Nephron (organoid): Measurements from ENCODE around the gene DOCK9.

ENCODE experiments used
- H3K27ac Mint-ChIP-seq, 3 experiments: 2 replicates each; pipeline ENCODE4 v1.8.0; 2020; ENCODE audit warnings: mixed read lengths in 3 of 3, mild to moderate bottlenecking in 2 of 3, moderate library complexity in 1 of 3
- H3K27me3 Mint-ChIP-seq: 2 replicates; pipeline ENCODE4 v1.8.0; 2021; ENCODE audit warnings: low read depth, mild to moderate bottlenecking, moderate library complexity, mixed read lengths
- H3K36me3 Mint-ChIP-seq: 2 replicates; pipeline ENCODE4 v1.8.0; 2020; ENCODE audit warnings: low read depth, mixed read lengths
- H3K4me1 Mint-ChIP-seq: 2 replicates; pipeline ENCODE4 v1.8.0; 2020; ENCODE audit warnings: mixed read lengths
- H3K4me3 Mint-ChIP-seq, 3 experiments: 2 replicates each; pipeline ENCODE4 v1.8.0; 2020; ENCODE audit warnings: mild to moderate bottlenecking in 3 of 3, mixed read lengths in 3 of 3, moderate library complexity in 2 of 3
- H3K9me3 Mint-ChIP-seq: 2 replicates; pipeline ENCODE4 v1.8.0; 2020; ENCODE audit warnings: mixed read lengths
- TF ChIP-seq, protein P1 (sequence below), 3 experiments: fragments of 200-600 bp; sonication (generic); IDR thresholded peaks; one replicate each; pipeline ENCODE4 v1.5.0; 2021; ENCODE audit warnings: antibody characterized with exemption in 3 of 3; ENCODE audit not compliant: unreplicated experiment in 3 of 3

Gene DOCK9

DNA sequence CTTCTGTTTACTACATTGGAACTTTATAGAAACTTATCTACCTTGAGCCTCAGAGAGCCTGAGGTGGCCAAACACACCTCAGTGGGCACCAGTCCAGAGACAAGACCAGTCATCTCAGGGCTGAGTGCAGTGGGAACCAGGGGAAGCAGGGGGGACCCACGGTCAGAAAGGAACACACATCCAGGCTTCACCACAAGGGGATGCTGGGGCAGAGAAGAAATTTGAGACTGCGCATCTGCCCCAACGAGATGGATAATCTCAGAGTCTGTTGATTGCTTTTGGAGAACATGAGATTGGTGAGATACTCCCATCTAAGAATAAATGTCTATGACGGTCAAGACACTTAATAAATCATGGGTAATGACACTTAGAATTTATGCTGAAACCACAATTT lies 98.7 kb downstream of the DOCK9 start:
- TF ChIP-seq, protein P1, sequence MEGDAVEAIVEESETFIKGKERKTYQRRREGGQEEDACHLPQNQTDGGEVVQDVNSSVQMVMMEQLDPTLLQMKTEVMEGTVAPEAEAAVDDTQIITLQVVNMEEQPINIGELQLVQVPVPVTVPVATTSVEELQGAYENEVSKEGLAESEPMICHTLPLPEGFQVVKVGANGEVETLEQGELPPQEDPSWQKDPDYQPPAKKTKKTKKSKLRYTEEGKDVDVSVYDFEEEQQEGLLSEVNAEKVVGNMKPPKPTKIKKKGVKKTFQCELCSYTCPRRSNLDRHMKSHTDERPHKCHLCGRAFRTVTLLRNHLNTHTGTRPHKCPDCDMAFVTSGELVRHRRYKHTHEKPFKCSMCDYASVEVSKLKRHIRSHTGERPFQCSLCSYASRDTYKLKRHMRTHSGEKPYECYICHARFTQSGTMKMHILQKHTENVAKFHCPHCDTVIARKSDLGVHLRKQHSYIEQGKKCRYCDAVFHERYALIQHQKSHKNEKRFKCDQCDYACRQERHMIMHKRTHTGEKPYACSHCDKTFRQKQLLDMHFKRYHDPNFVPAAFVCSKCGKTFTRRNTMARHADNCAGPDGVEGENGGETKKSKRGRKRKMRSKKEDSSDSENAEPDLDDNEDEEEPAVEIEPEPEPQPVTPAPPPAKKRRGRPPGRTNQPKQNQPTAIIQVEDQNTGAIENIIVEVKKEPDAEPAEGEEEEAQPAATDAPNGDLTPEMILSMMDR (IDR thresholded peaks at IDR 0.05; ENCODE audit: unreplicated experiment in 3 of 3): no peak
- Mint-ChIP-seq H3K27me3 (no peaks in the 10 kb centered on the region), H3K4me3 (no peak overlapping the region), H3K4me1 (peaks cover 56% of the 10 kb centered on the region), H3K27ac (peak overlapping the region in 2 of 3 experiments; percentile 12 to 75), H3K36me3 (peaks cover 51% of the 10 kb centered on the region), H3K9me3 (peaks cover 5% of the 10 kb centered on the region)

GRCh38 chr13:98878486-98879126 lies 99.3 kb downstream of the DOCK9 start:
- peaks cover 56% of the 10 kb centered on the region for H3K36me3 Mint-ChIP-seq
- H3K27ac Mint-ChIP-seq: peak overlapping the region in 2 of 3 experiments; percentile 12 to 75
- peaks cover 52% of the 10 kb centered on the region for H3K4me1 Mint-ChIP-seq
- TF ChIP-seq, protein P1 (IDR thresholded peaks at IDR 0.05; ENCODE audit: unreplicated experiment in 3 of 3): no peak
- H3K9me3 Mint-ChIP-seq: peaks cover 5% of the 10 kb centered on the region
- no peak overlapping the region for H3K4me3 Mint-ChIP-seq
- H3K27me3 Mint-ChIP-seq: no peaks in the 10 kb centered on the region

GRCh38 chr13:98877936-98878335 lies 99.9 kb downstream of the DOCK9 start:
- TF ChIP-seq, protein P1 (IDR thresholded peaks at IDR 0.05; ENCODE audit: unreplicated experiment in 3 of 3): no peak
- peaks cover 51% of the 10 kb centered on the region for H3K4me1 Mint-ChIP-seq
- H3K27ac Mint-ChIP-seq: peak overlapping the region in 1 of 3 experiments; percentile 75
- peaks cover 58% of the 10 kb centered on the region for H3K36me3 Mint-ChIP-seq
- no peak overlapping the region for H3K4me3 Mint-ChIP-seq
- no peaks in the 10 kb centered on the region for H3K27me3 Mint-ChIP-seq
- peaks cover 10% of the 10 kb centered on the region for H3K9me3 Mint-ChIP-seq

DNA sequence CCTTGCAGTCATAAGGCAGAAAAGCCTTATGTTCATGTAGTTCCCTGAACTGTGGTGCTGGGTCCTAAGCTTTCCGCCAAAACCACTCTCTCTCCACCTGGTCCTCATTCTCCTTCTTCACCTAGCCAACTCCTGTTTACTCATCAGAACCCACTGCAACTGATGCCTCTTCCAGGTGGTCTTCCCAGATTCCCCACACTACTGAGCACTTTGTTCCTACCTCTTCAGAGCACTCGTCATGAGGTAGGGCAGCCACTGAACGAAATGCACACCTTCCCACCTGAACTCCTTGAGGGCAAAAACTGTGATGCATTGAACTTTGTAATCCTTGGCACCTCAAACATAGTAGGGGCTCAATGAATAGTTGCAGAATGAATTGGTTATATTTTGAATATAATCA lies 100.4 kb downstream of the DOCK9 start:
- no peaks in the 10 kb centered on the region for H3K27me3 Mint-ChIP-seq
- H3K4me3 Mint-ChIP-seq: no peak overlapping the region
- TF ChIP-seq, protein P1 (IDR thresholded peaks at IDR 0.05; ENCODE audit: unreplicated experiment in 3 of 3): no peak
- peak overlapping the region in 2 of 3 experiments; percentile 8 to 75 for H3K27ac Mint-ChIP-seq
- H3K4me1 Mint-ChIP-seq: peaks cover 46% of the 10 kb centered on the region
- peaks cover 10% of the 10 kb centered on the region for H3K9me3 Mint-ChIP-seq
- peaks cover 59% of the 10 kb centered on the region for H3K36me3 Mint-ChIP-seq

GRCh38 chr13:98875146-98875729 lies 102.6 kb downstream of the DOCK9 start:
- peaks cover 29% of the 10 kb centered on the region for H3K4me1 Mint-ChIP-seq
- TF ChIP-seq, protein P1 (IDR thresholded peaks at IDR 0.05; ENCODE audit: unreplicated experiment in 3 of 3): no peak

GRCh38 chr13:98874029-98874397 lies 103.9 kb downstream of the DOCK9 start:
- no peaks in the 10 kb centered on the region for H3K27me3 Mint-ChIP-seq
- H3K4me1 Mint-ChIP-seq: peaks cover 17% of the 10 kb centered on the region
- no peak overlapping the region for H3K27ac Mint-ChIP-seq
- H3K36me3 Mint-ChIP-seq: peaks cover 55% of the 10 kb centered on the region
- H3K9me3 Mint-ChIP-seq: peaks cover 10% of the 10 kb centered on the region
- TF ChIP-seq, protein P1 (IDR thresholded peaks at IDR 0.05; ENCODE audit: unreplicated experiment in 3 of 3): no peak
- no peak overlapping the region for H3K4me3 Mint-ChIP-seq

More at GRCh38 chr13:98875146-98875729, 102.6 kb downstream of the DOCK9 start:
- no peak overlapping the region for H3K4me3 Mint-ChIP-seq
- peaks cover 10% of the 10 kb centered on the region for H3K9me3 Mint-ChIP-seq
- H3K27me3 Mint-ChIP-seq: no peaks in the 10 kb centered on the region
- H3K27ac Mint-ChIP-seq: peak overlapping the region in 2 of 3 experiments; percentile 17 to 87
- H3K36me3 Mint-ChIP-seq: peaks cover 63% of the 10 kb centered on the region
